ENCODE data around the gene ANKAR. TPM values are rescaled to one million over a fixed set of nuclear protein-coding genes. Genes with fewer than 3 reads are reported as not detected.
"Not testable (repeated sequence)": the region's sequence is repeated elsewhere in the genome, so short reads cannot be mapped to it uniquely, and the experiment has no call there.

Gene ANKAR
- total RNA-seq, 8 experiments from 2014 or later, result 2.0 to 7.5 (median 3.7) TPM

DNA sequence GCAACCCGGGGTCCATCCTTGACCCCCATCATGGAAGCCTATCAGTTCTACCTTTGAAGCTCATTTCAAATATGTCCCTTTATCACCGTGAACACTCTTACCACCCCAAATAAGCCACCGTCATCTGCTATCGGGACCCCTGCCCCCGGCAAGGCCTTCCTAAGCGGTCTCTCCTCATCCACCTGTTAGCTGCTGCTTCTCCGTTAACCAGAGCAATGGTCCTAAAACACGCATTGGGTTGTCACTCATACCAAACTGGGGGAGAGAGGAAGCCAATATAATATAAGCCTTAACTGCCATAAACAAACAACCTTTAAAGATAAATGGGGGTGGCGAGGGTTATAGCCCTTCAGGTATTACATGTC is 12.5 kb upstream of the ANKAR start:
- Histone ChIP-seq H3K27ac (no peak overlapping the region), H3K4me1 (replicated peaks in 1 of 2) (peaks cover 11 to 18% of the 10 kb centered on the region in 2 donors), H3K4me3 (peak overlapping the region; percentile 66 to 87 (median 76))
- no peak for ATAC-seq (replicated peaks in 6 of 8)
- in situ Hi-C loops (cut with MboI; ENCODE audit: low pct_unique_long_range_greater_than_20kb in 2 of 9, low sequenced_read_pairs in 9 of 9, unreplicated experiment in 9 of 9), result no loop called here
- WGBS, 10 experiments, result 0 to 14% (median 1%) methylated on average over 1 to 8 of the region's 9 CpGs

GRCh38 chr2:189662669-189663226 is 11.7 kb upstream of the ANKAR start:
- in situ Hi-C loops (cut with MboI; ENCODE audit: low pct_unique_long_range_greater_than_20kb in 2 of 9, low sequenced_read_pairs in 9 of 9, unreplicated experiment in 9 of 9), result no loop called here
- ATAC-seq (replicated peaks in 6 of 8), result no peak
- Histone ChIP-seq H3K4me1 (replicated peaks in 1 of 2) (peaks cover 11 to 18% of the 10 kb centered on the region in 2 donors), H3K4me3 (peak overlapping the region; percentile 66 to 87 (median 76)), H3K27ac (no peak overlapping the region)
- WGBS, 10 experiments, result 20 to 100% (median 69%) methylated on average over 1 to 5 of the region's 5 CpGs

DNA sequence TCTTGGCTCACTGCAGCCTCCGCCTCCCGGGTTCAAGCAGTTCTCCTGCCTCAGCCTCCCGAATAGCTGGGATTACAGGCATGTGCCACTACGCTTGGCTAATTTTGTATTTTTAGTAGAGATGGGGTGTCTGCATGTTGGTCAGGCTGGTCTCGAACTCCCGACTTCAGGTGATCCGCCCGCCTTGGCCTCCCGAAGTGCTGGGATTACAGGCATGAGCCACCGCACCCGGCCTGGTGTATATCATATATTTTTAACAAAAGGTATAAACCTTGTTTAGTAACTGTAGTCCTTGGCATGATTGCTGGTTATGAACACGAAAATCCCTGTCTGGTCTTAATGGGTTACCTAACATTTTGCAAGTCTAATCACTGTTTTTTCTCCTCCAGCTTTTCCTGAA is 11.2 kb upstream of the ANKAR start:
- in situ Hi-C loops (cut with MboI; ENCODE audit: low pct_unique_long_range_greater_than_20kb in 2 of 9, low sequenced_read_pairs in 9 of 9, unreplicated experiment in 9 of 9); ATAC-seq (replicated peaks in 6 of 8); H3K4me3 ChIP-seq; H3K27ac ChIP-seq: not testable (repeated sequence)
- 83 to 100% (median 100%) methylated on average over 1 to 11 of the region's 12 CpGs; no CpG with 5 or more reads in 2 of the 10 experiments for WGBS, 10 experiments
- peaks cover 11 to 18% of the 10 kb centered on the region in 2 donors for H3K4me1 ChIP-seq (replicated peaks in 1 of 2)

DNA sequence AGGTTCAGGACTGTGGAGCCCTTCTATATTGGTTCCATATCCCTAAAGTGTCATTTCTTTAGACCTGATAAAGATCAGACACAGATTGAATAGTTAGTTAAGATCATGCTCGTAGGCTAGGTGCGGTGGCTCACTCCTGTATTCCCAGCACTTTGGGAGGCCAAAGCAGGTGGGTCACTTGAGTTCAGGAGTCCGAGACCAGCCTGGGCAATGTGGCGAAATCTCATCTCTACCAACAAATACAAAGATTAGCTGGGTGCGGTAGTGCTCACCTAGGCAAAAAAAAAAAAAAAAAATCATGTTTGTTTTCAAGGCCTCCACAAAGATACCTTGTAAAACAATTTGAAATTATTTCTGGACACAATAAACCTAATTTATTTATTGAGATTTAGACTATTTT is 4.6 kb upstream of the ANKAR start:
- ATAC-seq (replicated peaks in 6 of 8), result no peak
- no peaks in the 10 kb centered on the region for H3K4me1 ChIP-seq (replicated peaks in 1 of 2)
- in situ Hi-C loops (cut with MboI; ENCODE audit: low pct_unique_long_range_greater_than_20kb in 2 of 9, low sequenced_read_pairs in 9 of 9, unreplicated experiment in 9 of 9), result no loop called here
- H3K27ac ChIP-seq, result no peak overlapping the region
- H3K4me3 ChIP-seq, result no peak overlapping the region
- 90 to 100% (median 100%) methylated on average over 1 to 5 of the region's 5 CpGs; no CpG with 5 or more reads in 3 of the 10 experiments for WGBS, 10 experiments

- H3K4me3 ChIP-seq, result peak overlapping the region; percentile 25 to 44 (median 36)
- no peak overlapping the region for H3K27ac ChIP-seq
- no peaks in the 10 kb centered on the region for H3K4me1 ChIP-seq (replicated peaks in 1 of 2)
- in situ Hi-C loops (cut with MboI; ENCODE audit: low pct_unique_long_range_greater_than_20kb in 2 of 9, low sequenced_read_pairs in 9 of 9, unreplicated experiment in 9 of 9), result no loop called here
- ATAC-seq (replicated peaks in 6 of 8), result peak in 2 of 8 experiments; percentile 9 to 15
- 53 to 100% (median 77%) methylated on average over 1 to 11 of the region's 12 CpGs for WGBS, 10 experiments
Measured at GRCh38 chr2:189673661-189674373, 653 bp upstream of the ANKAR start.

GRCh38 chr2:189676471-189676870 is 2.0 kb downstream of the ANKAR start:
- WGBS, 10 experiments, result 47 to 100% (median 98%) methylated on average over 1 to 4 of the region's 4 CpGs; no CpG with 5 or more reads in 1 of the 10 experiments
- no peak for ATAC-seq (replicated peaks in 6 of 8)
- Histone ChIP-seq H3K27ac (no peak overlapping the region), H3K4me1 (replicated peaks in 1 of 2) (no peaks in the 10 kb centered on the region), H3K4me3 (no peak overlapping the region)
- in situ Hi-C loops (cut with MboI; ENCODE audit: low pct_unique_long_range_greater_than_20kb in 2 of 9, low sequenced_read_pairs in 9 of 9, unreplicated experiment in 9 of 9), result no loop called here

DNA sequence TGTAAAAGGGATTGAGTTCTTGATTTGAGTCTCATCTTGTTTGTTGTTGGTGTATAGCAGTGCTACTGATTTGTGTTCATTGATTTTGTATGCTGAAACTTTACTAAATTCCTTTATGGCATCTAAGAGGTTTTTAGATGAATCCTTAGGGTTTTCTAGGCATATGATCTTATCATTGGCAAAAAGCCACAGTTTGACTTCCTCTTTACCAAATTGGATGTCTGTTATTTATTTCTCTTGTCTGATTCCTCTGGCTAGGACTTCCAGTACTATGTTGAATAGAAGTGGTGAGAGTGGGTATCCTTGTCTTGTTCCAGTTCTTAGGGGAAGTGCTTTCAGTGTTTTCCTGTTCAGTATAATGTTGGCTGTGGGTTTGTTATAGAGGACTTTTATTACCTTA is 4.8 kb downstream of the ANKAR start:
- no peak for ATAC-seq (replicated peaks in 6 of 8)
- in situ Hi-C loops (cut with MboI; ENCODE audit: low pct_unique_long_range_greater_than_20kb in 2 of 9, low sequenced_read_pairs in 9 of 9, unreplicated experiment in 9 of 9), result no loop called here
- H3K4me3 ChIP-seq, result no peak overlapping the region
- no peak overlapping the region for H3K27ac ChIP-seq
- H3K4me1 ChIP-seq (replicated peaks in 1 of 2), result no peaks in the 10 kb centered on the region

DNA sequence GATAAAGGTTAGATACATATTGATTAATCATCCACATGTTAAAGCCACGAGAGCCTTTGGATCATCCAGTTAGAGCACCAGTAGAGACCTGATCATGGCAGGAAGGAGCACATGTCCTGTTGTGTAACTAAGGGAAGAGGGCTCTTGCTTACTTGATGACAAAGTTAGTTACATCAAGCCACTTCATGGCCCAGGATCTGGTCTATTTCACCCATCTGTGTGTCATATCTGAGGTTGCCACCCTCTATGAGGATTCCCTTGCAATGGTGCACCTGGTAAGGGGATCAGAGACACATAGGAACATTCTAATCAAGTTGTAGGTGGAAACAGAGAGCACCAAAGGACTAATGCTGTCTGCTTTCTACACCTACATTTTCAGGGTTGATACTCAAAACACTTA is 6.7 kb downstream of the ANKAR start:
- whole genome bisulfite sequencing, 10 experiments, result 50 to 100% (median 67%) methylated on average over 1 of the region's 1 CpG; no CpG with 5 or more reads in 3 of the 10 experiments
- Histone ChIP-seq H3K4me3 (no peak overlapping the region), H3K4me1 (replicated peaks in 1 of 2) (no peaks in the 10 kb centered on the region), H3K27ac (no peak overlapping the region)
- ATAC-seq (replicated peaks in 6 of 8), result no peak
- in situ Hi-C loops (cut with MboI; ENCODE audit: low pct_unique_long_range_greater_than_20kb in 2 of 9, low sequenced_read_pairs in 9 of 9, unreplicated experiment in 9 of 9), result no loop called here

DNA sequence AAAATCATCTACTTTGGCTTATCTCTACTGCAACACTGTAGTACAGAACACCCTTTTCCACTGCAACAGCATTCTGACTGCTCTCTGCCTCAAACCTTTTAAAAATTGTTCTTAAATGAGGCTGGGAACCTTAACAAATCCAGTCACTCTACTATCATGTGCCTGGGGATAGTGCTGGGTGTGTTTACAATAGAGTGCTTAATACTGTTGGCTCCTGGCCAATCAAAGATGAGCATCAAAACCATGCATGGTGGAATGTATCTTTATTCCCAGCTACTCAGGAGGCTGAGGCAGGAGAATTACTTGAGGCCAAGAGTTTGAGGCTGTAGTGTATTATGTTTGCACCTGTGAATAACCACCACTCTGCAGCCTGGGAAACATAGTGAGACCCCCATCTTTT is 7.4 kb downstream of the ANKAR start:
- in situ Hi-C loops (cut with MboI; ENCODE audit: low pct_unique_long_range_greater_than_20kb in 2 of 9, low sequenced_read_pairs in 9 of 9, unreplicated experiment in 9 of 9), result no loop called here
- no peak for ATAC-seq (replicated peaks in 6 of 8)
- no peaks in the 10 kb centered on the region for H3K4me1 ChIP-seq (replicated peaks in 1 of 2)

DNA sequence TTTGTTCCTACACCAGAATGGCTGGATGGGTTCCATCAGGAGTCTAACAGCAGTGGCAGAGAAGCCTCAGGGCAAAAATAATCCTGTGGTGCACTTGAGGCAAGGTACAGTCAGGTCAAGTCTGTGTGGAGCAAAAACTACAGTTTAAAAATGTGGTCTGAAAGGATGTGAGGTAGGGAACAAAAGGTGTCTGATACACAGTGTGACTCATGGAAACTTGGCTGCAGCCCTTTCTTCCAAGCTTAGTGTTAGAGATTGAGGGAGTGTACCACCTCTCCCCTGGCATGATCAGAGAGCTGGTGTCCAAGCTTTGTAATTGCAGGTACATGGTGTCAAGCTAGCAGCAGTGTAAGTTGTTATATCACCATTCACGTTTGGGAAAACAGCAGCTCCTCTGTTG is 8.9 kb downstream of the ANKAR start:
- Histone ChIP-seq H3K4me3 (no peak overlapping the region), H3K27ac (no peak overlapping the region), H3K4me1 (replicated peaks in 1 of 2) (no peaks in the 10 kb centered on the region)
- no peak for ATAC-seq (replicated peaks in 6 of 8)
- in situ Hi-C loops (cut with MboI; ENCODE audit: low pct_unique_long_range_greater_than_20kb in 2 of 9, low sequenced_read_pairs in 9 of 9, unreplicated experiment in 9 of 9), result no loop called here
- 60 to 83% (median 82%) methylated on average over 1 of the region's 1 CpG; no CpG with 5 or more reads in 6 of the 10 experiments for WGBS, 10 experiments

More for the DNA sequence above, 7.4 kb downstream of the ANKAR start:
- Histone ChIP-seq H3K27ac (no peak overlapping the region), H3K4me3 (no peak overlapping the region)

GRCh38 chr2:189684811-189685210 is 10.3 kb downstream of the ANKAR start:
- peak in 1 of 8 experiments; percentile 59 for ATAC-seq (replicated peaks in 6 of 8)
- Histone ChIP-seq H3K4me1 (replicated peaks in 1 of 2) (no peaks in the 10 kb centered on the region), H3K27ac (no peak overlapping the region), H3K4me3 (no peak overlapping the region)
- 50 to 100% (median 90%) methylated on average over 1 of the region's 1 CpG for WGBS, 10 experiments
- in situ Hi-C loops (cut with MboI; ENCODE audit: low pct_unique_long_range_greater_than_20kb in 2 of 9, low sequenced_read_pairs in 9 of 9, unreplicated experiment in 9 of 9), result no loop called here

DNA sequence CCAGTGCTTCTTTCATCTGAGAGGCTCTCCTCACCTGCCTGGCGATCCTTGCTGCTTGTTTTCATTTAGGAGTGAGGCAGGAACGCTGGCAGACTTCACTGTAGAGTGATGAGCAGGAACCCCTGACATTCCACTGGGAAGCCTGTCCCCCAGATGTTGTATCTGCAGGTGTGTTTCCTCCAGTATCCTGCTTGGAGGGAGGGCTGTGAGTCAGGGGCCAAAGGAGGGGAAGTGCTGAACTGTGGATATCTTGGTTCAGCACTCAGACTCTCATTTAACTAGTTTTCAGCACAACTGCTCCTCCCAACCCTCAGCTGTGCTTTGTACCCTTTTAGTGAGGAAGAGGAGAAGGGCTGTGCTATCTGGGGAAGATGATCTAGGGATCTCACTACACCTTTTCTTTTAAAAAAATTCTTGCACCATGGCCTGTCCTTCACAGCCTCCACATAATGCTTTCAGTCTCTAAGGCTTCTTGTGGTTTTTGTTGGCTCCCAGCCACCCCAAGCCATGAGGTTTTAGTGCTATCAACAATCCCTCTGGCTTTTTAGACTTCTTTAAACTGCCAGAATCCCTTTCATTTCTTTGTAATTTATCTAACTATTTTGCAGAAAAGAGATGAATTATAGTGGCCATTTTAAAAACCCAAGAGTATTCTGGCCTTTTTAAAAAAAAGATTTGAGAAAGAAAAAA is 11.2 kb downstream of the ANKAR start:
- in situ Hi-C loops (cut with MboI; ENCODE audit: low pct_unique_long_range_greater_than_20kb in 2 of 9, low sequenced_read_pairs in 9 of 9, unreplicated experiment in 9 of 9), result no loop called here
- WGBS, 10 experiments, result 58 to 100% (median 67%) methylated on average over 1 to 2 of the region's 2 CpGs; no CpG with 5 or more reads in 3 of the 10 experiments
- ATAC-seq (replicated peaks in 6 of 8), result peak in 2 of 8 experiments; percentile 55 to 58
- Histone ChIP-seq H3K4me1 (replicated peaks in 1 of 2) (no peaks in the 10 kb centered on the region), H3K4me3 (no peak overlapping the region), H3K27ac (no peak overlapping the region)

GRCh38 chr2:189687796-189688195 is 13.3 kb downstream of the ANKAR start:
- in situ Hi-C loops (cut with MboI; ENCODE audit: low pct_unique_long_range_greater_than_20kb in 2 of 9, low sequenced_read_pairs in 9 of 9, unreplicated experiment in 9 of 9); ATAC-seq (replicated peaks in 6 of 8); H3K4me3 ChIP-seq; H3K27ac ChIP-seq; H3K4me1 ChIP-seq (replicated peaks in 1 of 2): not testable (repeated sequence)
- 57 to 100% (median 80%) methylated on average over 1 of the region's 1 CpG; no CpG with 5 or more reads in 2 of the 10 experiments for WGBS, 10 experiments
